HG03457 (cell line): ENCODE measurements around the gene CST1.
"Not testable (repeated sequence)": the region's sequence is repeated elsewhere in the genome, so short reads cannot be mapped to it uniquely, and the experiment has no call there.

Experiments used
- ATAC-seq: cut with Tn5 transposase; IDR thresholded peaks from one replicate; pipeline ENCODE4 v1.9.1; 2021; ENCODE audit warnings: moderate number of reproducible peaks; ENCODE audit not compliant: unreplicated experiment

CST1 gene, protein sequence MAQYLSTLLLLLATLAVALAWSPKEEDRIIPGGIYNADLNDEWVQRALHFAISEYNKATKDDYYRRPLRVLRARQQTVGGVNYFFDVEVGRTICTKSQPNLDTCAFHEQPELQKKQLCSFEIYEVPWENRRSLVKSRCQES

DNA sequence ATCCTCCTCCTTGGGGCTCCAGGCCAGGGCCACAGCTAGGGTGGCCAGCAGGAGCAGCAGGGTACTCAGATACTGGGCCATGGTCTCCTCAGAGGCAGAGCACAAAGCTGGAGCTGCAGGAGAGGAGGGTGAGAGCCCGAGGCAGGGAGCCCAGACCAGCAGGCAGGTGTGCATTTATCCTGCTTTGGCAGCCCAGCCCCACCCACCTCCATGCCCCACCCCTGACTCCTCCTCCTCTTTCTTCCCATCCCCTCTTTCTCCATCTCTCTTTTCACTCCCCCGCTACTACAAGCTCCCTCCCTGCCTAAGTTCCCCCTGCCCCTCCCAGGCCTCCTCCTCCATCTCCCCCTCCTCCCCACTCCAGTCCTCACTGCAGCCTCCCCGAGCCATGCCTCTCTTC lies at the start of gene CST1:
Gene CST1 (minus strand): TSS at position 150 of the 400 bp plus-strand sequence. CDS start 69 bp downstream, at position 81.
- not testable (repeated sequence) for ATAC-seq

DNA sequence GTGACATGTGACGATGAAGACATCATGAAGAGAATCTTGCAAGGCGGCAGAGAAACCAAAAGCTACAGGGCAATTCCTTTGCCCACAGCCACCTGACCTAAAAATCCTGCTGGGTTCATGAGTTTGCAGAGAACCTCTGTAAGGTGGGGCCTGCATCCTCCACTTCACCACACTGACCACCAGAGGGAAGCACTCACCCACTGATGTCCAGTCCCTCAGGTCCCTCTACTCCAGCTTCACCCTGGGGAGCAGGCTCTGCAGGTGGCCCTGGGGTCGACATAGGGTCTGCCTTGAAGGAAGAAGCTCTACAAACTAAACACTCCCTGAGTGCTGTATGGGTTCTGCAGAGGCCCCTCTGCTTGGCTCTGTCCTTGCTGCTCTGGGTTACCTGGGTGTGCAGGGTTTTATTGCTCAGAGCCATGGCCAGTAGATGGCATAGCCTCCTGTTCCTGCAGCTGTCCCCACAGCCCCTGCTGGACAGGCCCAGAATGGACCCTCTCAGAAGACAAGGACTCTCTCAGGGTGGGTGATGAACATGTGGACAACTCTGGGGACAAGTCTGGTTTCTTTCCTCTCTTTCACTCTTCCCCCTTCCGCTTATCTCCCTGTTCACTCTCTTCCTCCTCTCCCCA lies 48.6 kb upstream of the CST1 start:
- ATAC-seq, result peak; percentile 79

DNA sequence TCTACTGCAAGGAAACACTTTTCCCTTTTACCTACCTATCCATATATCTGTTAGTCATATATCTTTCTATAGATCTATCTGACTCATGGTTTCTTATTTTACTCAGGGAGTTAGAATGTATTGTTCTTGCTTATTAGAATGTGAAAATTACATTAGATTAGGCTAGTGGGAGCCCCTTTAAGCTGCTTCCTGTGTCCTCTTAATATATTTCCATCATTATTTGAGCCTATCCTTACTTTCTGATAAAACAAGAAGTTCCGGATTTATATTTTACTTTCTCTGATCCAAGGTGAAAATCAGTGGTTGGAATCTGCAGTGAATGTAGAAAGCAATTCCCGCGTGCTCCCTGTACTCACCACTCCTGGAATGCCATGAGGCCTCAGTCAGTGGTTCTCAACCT lies 44.8 kb upstream of the CST1 start:
- ATAC-seq, result no peak

DNA sequence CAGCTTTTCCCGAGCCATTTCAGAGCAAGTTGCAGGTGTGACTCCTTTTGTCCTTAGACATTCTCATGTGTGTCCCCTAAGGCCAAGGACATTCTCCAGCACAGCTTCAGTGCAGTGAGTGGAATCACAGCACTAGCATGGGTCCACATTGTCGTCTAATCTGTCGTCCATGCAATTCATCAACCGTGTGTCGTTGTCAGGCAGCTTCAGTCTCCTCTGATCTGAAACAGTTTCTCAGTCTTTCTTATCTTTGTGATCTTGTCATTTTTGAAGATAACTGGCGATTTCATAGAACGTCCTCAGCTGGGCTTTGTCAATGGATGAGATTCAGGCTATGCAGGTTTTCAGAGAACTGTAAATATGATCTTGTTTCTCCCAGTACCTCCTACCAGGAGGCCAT lies 44.1 kb upstream of the CST1 start:
- no peak for ATAC-seq

DNA sequence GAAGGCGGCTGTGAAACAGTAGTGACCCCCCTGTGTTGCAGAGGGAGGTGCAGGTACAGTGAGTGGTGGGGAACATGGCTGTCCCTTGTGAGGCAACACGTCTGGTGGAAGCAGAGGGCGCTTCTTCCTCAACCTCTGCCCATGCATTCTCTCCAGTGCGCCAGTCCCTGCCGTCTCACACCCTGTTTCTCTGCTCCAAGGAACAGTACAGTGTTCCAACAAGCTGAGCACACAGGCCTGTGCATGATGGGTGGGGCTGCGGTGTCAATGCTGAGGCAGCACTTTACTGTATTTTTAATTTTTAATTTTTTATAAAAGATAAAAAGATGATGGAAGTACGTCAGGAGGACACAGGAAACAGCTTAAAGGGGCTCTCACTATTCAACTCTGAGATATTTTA lies 43.3 kb upstream of the CST1 start:
- no peak for ATAC-seq

DNA sequence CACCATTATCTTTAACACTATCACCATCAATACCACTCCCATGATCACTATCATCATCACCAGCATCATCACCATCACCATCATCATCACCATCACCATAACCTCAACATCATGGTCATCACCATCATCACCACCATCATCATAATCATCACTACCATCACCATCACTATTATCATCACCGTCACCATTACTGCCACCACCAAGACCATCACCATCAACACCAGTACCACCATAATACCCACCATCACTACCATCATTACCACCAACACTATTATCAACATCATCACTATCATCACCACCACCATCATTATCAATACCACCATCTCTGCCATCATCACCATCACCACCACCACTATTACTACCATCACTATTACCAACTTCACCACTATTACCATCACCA lies 32.7 kb upstream of the CST1 start:
- no peak for ATAC-seq

DNA sequence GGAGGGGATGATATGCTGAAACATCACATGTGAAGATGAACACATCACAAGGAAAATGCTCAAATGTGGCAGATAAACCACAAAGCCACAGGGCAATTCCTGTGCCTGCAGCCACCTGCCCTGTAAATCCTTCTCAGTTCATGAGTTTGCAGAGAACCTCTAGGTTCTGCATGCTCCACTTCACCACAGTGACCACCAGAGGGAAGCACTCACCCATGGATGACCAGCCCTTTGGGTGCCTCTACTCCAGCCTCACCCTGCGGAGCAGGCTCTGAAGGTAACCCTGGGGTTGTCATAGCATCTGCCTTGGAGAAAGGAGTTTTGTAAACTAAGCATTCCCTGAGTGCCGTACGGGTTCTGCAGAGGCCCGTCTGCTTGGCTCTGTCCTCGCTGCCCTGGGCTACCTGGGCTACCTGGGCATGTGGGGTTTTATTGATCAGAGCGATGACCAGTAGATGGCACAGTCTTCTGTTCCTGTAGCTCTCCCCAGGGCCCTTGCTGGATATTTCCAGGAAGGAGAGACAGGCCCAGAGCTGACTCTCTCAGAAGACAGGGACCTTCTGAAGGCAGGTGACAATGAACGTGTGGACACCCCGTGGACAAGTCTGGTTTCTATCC lies 31.7 kb upstream of the CST1 start:
- no peak for ATAC-seq

DNA sequence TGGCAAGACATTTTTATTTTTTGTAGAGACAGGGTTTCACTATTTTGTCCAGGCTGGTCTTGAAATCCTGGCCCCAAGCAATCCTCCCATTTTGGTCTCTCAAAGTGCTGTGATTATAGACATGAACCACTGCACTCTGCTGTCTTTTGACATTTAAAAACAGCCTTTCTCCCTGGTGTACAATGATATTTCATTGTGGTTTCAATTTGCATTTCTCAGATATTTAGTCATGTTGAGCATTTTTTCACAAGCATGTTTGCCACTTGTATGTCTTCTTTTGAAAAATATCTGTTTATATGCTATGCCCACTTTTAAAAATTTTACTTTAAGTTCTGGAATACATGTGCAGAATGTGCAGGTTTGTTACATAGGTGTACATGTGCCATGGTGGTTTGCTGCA lies 27.9 kb upstream of the CST1 start:
- ATAC-seq, result not testable (repeated sequence)

DNA sequence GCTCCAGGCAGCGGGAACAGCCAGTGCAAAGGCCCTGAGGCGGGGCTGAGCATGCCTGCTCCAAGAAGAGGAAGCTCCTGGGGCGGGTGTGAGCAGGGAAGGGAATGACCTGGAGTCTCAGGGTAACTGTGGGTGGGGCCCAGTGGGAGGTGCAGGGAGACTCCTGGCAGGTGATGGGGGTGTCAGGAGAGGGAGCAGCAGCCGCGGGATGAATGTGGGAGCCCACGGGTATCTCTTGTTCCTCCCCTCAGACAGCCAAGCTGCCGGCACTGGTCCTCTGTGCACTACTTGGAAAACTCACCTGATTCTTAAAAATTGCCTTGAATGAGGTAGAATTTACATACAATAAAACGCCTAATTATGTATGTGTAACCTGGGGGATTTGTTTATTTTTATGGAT lies 26.6 kb upstream of the CST1 start:
- ATAC-seq, result not testable (repeated sequence)

DNA sequence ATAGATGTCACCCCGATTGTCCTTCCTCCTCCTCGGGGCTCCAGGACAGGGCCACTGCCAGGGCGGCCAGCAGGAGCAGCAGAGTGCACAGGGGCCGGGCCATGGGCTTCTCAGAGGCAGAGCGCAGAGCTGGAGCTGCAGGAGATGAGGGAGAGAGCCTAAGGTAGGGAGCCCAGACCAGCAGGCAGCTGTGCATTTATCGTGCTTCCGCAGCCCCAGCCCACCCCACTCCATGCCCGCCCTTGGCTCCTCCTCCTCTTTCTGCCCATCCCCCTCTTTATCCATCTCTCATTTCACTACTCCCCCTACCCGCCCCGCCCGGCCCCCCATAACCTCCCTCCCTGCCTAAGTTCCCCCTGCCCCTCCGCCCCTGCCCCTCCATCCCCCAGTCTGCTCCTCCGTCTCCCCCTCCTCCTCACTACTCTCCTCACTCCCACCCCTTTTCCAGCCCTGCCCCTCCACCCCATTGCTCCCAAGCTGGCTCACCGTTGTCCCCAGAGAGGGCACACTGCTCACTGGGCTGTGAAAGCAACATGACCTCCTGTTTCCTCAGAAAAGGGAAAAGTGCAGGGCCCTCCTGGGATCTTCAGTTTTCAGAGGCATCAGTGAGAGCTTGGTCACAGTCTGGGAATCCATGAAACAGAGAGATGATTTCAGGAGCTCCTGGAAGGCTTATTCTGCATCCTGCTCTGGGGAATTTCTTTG lies 25.5 kb upstream of the CST1 start:
- no peak for ATAC-seq

DNA sequence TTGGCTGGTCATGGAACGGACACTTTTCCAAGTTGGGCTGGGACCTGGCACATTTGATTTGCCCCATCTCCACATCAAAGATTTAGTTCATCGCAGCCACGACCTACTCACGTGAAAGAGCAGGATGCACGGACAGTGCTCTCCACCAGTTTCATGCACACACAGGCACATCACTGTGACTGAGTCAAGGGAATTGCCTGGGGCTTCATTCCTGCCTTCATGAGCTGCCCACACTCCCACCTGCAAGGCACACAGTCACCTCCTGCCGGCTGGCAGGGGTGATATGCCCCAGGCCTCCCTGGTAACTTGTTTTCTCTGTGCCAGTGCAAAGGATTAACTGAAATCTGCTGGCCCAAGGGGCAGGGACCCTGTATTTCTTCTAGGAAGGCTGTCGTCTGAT lies 23.3 kb upstream of the CST1 start:
- ATAC-seq, result no peak

DNA sequence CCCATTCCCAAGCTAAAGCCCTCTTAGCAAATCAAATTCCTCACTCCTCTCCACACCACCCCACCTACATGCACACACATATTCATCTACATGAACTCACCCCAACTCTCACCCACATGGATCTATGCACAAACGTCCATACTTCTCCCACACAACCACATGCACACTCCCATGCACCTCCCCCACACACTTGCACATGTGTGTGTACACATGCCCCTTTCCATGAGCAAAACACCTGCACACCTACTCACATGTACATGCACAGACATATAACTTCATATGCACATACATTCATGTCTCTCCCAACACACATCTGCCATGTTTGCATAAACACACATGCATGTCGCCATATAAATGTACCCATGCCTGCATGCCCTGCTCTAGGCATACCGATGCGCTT lies 22.8 kb upstream of the CST1 start:
- no peak for ATAC-seq

DNA sequence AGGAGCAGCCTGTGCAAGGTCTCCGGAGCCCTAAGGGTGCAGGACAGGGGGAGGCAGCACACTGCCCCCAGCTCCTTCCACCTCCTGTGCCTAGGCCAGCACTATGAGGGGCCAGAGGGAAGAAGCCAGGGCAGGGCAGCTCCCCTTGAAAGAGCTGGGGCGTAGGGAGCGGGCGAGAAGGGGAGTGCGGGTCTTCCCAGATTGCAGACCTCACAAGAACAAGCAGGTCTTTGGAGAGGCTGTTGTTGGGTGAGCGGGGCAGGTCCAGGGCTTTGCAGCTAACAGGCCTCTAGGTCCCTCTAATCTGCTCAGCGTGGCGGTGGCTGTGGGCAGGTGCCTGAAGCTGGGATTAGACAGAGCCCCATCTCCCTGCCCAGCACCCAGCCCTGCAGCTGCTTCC lies 22.4 kb upstream of the CST1 start:
- ATAC-seq, result no peak

DNA sequence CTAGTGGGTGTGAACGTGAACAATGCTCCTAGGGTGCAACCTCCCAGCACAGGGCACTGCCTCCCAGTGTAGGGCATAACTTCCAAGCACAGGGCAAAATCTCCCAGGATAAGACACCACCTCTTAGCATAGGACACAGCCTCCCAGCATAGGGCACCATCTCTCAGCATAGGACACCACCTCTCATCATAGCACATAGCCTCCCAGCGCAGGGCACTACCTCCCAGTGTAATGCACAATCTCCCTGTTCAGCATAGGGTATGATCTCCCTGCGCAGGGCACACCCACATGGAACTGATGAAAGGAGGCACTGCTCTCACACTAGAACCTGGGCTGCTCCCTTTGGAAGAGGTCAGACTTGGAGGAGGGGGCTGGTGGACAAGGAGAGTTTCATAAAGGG lies 21.3 kb upstream of the CST1 start:
- no peak for ATAC-seq

DNA sequence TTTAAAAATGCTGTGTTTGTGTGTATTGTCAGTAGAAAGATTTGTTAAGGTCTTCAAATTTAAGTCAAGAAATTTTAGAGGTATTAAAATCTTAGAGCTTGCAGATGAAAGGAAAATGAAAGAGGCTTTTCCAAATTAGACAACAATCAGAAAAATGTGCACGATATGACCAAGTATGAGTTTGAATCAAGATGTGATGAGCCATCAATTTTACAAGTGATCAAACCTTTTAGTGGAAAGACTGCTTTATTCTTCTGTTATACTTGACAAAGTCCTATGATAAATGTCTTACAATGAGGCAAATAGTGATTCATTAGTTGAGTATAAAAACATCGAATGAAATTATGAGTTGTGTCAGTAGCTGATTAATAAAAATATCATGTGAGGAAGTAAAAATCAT lies 19.6 kb upstream of the CST1 start:
- no peak for ATAC-seq

DNA sequence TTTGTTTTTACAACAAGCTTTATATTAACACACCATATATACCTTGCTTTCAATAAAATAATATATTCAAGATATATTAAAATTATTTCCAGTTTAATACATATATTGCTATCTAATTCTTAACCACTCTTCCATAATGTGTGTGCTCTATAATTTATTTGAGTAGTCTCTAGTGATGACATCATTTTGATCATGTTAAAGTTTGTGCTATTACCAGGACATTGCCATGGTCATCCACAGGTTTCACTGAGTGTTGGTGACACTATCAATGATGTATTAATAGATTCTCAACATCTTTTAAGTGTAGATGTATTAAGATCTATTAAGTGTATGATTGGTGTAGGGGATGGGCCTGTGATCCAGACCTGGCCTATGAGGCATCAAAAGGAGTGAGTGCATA lies 17.8 kb upstream of the CST1 start:
- not testable (repeated sequence) for ATAC-seq

DNA sequence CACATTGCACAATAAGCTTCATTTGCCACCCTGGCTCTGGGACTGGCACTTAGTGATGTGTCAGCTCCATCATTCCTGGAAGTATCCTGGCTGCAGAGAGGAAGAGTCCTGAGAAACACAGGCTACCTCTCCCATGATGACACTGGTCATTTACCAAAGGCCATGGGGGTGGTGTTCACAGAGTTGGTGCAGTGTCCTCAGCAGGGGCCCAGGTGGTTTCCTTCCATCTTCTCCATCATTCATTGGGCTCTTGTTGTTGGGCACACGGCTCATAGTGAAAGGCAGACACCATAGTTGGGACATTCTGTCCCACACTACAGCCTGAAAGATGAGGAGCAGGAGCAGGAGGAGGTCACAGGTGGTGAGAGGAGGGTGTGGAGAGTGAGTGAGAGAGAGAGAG lies 15.8 kb upstream of the CST1 start:
- ATAC-seq, result no peak

DNA sequence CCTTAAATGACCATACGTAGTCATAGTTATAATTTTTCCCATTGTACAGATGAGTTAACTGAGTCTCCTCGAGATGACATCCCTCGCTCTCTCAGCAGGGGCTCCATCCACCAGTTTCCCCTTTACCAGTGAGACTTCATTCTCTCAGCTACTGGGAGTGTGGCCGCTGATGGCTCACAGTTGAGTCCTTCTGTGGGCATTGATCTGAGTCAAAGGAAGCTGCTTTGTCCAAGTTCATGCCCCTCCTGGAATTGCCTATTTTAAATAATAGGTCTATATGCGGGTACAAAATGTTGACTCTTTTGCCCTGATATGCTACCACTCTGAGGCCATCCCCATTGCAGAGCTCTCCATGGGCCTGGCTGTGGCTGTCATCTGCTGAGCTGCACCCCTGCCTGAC lies 14.8 kb upstream of the CST1 start:
- ATAC-seq, result no peak

DNA sequence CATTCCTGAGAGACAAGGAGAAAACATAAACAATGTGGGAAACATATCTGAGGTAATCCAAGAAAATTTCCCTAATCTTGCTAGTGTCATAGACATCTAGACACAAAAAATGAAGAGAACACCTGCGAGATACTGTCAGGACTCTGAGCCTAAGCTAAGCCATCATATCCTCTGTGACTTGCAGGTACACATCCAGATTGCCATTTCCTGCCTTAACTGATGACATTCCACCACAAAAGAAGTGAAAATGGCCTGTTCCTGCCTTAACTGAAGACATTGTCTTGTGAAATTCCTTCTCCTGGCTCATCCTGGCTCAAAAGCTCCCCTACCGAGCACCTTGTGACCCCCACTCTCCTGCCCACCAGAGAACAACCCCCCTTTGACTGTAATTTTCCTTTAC lies 13.9 kb upstream of the CST1 start:
- not testable (repeated sequence) for ATAC-seq

DNA sequence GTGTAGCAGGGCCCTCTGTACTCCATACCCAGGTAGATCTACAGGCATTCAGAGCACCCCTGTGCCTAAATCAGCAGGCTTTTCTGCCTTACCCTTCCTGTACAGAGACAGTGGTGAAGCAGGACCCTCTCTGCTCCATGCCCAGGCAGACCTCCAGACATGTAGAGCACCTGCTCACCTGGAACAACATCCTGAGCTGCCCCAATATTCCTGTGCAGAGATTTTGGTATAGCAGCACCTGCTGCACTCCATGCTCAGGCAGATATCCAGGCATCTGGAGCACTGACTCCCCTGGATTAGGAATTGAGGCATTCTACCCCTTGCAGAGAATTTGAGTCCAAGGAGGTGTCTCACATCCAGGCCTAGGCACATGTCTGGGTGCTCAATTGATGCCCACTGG lies 12.6 kb upstream of the CST1 start:
- no peak for ATAC-seq

DNA sequence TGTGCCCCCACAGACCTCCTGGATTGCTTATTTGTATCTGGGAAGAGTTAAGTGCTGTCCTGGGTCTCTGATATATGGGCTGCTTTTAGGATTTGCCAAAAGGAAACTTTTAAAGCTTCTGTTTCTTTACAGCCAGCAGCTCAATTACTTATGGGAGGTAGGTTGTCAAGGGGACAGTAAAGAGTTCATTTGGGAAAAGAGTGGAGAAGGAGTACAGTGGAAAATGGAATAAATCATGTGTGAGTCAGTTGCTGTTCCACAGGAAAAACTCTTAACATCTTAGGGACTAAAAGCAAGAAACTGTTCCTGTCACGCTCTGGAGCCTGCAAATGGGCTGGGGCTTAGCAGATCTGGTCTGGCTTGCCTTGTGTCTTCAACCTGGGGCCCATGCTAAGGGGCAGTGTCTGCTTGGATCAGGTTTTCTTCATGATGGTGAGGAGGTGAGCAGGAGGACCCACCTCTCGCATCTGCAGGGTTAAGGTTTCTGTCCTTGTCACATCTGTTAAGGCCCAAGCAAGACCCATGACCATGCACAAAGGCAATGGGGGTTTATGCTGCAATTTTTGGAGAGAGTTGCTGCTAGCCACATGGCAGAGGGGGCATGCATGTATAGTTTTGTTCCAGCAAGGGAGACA lies 8.7 kb upstream of the CST1 start:
- no peak for ATAC-seq

DNA sequence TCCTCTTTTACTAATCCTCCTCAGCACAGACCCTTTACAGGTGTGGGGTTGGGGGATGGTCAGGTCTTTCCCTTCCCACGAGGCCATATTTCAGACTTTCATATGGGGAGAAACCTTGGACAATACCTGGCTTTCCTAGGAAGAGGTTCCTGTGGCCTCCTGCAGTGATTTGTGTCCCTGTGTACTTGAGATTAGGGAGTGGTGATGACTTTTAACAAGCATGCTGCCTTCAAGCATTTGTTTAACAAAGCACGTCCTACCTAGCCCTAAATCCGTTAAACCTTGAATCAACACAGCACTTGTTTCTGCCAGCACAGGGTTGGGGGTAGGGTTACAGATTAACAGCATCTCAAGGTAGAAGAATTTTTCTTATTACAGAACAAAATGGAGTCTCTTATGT lies 6.1 kb upstream of the CST1 start:
- ATAC-seq, result not testable (repeated sequence)
